ACHN (cell line): Measurements from ENCODE around the gene MYCN.
"Not testable (repeated sequence)": the region's sequence is repeated elsewhere in the genome, so short reads cannot be mapped to it uniquely, and the experiment has no call there.

ENCODE experiments used
- DNase-seq: peaks from one replicate; pipeline ENCODE4 v3.0.0-alpha.2; 2015
- in situ Hi-C: cut with HindIII; loops from 2 replicates; pipeline ENCODE4 v1.10.0; 2017; ENCODE audit warnings: low sequenced_read_pairs, low pct_ligation_motif_present, low pct_unique_long_range_greater_than_20kb

Gene MYCN

DNA sequence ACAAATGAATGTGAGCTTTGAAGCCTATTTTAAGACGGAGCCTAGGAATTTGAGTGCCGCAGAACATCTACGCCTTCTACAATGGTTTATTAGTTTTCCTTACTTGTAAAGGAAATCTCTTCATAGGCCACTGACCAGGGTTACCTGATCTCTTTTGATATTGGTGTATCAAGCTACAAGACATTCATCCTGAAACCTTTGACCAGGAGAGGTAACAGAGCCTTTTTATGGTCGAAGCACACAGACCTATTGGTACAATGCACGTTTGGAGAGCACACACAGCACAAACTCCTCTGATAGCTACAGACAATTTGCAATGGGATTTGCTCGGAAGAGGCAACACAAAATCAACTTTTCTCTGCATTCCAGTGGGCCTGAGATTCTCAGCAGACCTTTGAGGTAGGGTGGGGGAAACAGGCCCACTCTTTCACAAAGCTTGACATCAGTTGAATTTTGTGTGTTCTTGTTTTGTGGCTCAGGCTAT is 12.8 kb downstream of the MYCN start:
- in situ Hi-C loops = no loop called here
- DNase-seq = no peak

DNA sequence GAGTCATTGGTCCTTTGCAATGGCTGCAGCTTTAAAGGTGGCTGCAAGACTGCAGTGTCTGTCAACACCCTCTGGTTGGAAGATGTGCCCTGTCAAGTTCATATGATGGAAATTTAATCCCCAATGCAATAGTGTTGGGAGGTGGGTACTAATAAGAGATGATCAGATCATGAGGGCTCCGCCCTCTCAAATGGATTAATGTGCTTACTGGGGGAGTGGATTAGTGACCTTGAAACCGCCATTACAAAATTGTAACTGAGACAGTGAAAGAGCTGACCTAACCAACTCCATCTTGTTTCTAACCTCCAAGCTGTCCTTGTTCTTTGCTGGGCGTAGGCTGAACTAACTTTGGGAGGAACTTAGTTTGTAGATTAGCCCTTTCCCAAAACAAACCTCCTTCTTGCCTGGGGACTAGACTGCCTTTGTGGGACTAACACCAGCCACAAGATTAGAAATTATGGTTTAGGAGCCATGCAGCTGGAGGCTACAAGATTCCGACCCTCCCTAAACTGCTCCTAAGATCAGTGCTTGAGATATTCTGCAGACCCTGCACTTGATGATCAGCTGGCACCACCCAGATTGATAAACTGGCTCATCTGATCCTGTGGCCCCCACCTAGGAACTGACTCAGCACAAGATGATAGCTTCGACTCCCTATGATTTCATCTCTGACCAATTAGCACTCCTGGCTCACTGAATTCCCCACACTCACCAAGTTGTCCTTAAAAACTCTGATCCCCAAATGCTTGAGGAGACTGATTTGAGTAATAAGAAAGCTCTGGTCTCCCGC is 13.7 kb downstream of the MYCN start:
- no peak for DNase-seq
- in situ Hi-C loops = no loop called here

DNA sequence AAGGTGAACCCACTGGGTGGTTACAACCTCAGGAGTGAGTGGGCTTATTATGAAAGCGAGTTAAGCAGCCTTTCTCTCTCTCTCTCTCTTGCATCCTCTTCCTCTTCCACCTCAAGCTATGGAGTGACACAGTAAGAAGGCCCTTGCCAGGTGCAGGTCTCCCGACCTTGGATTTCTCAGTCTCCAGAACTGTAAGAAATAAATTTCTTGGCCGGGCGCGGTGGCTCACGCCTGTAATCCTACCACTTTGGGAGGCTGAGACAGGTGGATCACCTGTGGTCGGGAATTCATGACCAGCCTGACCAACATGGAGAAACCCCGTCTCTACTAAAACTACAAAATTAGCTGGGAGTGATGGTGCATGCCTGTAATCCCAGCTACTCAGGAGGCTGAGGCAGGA is 14.4 kb downstream of the MYCN start:
- in situ Hi-C loops = no loop called here
- no peak for DNase-seq

DNA sequence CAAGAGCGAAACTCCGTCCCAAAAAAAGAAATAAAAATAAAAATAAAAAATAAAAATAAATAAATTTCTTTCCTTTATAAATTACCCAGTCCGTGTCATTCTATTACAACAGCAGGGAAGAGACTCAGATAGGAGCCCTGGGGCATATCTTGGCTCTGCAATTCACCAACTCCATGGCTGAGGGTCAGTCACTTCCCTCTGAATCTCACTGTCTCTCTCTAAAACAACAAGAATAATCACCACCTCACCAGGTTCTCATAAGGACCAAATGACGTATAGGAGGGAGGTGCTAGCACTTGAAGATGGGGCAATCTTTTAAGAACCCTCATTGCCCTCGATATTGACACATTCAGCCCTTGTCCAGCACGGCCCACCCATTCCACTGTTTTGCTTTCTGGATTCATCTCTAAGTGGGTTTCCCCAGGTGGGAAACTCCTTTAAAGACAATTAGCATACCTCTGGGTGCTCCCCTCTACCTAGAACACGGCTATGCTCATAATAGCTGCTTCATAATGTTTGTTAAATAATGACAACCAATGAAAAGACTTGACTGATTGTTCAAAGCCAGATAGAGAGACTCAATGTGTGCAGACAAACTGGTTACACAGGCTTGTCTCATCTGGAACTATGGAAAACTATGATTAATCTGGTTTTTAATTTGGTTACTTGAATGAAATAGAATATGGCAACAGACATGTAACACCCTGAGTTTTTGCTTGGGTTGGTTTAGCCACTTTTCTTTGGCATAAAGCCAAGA is 15.1 kb downstream of the MYCN start:
- DNase-seq = no peak
- in situ Hi-C loops = no loop called here

DNA sequence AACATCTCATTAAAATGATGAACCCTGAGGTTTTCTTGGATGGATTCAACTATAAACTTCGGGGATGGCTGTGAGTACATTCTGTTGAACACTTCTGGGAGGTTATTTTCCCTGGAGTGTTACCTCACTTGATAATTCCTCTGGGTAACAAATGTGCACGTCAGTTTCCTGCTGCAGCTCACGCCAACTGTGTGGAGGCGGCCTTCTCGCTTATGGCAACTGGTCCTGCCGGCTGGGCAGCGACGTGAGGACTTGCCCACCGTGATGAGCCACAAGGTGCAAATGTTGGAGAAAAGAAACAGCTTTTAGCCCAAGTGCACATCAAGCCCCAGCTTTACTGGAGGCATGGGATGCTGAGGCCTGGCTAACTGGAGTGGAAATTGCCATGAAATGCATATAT is 15.9 kb downstream of the MYCN start:
- no peak for DNase-seq
- in situ Hi-C loops = no loop called here

DNA sequence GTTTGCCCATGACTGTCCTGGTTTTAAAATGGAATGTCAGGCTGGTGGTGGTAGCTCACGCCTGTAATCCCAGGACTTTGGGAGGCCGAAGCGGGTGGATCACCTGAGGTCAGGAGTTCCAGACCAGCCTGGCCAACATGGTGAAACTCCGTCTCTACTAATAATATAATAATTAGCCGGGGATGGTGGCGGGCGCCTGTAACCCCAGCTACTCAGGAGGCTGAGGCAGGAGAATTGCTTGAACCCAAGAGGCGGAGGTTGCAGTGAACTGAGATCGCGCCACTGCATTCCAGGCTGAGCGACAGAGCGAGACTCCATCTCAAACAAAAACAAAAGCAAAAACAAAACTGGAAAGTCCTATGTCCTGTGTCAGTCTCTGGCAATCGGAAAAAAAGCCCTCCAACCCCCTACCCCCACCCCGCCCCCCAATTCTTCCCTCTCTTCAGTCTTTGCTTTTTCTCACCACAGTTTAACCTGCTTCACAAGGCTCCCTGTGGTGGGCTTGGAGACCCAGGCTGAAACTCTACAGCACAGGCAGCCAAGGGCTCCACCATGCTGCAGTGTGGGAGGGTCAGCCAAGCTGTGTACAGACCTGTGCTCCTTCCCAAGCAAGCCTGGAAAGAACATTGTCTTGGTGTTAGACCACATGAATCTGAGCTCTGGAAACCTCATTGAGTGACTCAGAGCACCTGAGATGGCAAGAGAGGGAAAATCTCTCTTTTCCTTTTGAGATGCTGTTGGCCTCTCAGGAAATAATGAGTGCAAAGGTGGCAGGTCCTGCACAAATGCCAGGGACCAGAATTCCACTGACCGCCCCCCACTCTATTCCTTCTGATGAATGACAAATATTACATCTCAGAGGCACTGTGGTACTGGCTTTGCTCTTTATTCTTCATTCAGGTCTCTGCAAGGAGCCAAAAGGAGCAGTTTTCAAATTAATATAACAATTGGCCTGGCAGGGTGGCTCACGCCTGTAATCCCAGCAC is 16.7 kb downstream of the MYCN start:
- DNase-seq = no peak
- in situ Hi-C loops = no loop called here

DNA sequence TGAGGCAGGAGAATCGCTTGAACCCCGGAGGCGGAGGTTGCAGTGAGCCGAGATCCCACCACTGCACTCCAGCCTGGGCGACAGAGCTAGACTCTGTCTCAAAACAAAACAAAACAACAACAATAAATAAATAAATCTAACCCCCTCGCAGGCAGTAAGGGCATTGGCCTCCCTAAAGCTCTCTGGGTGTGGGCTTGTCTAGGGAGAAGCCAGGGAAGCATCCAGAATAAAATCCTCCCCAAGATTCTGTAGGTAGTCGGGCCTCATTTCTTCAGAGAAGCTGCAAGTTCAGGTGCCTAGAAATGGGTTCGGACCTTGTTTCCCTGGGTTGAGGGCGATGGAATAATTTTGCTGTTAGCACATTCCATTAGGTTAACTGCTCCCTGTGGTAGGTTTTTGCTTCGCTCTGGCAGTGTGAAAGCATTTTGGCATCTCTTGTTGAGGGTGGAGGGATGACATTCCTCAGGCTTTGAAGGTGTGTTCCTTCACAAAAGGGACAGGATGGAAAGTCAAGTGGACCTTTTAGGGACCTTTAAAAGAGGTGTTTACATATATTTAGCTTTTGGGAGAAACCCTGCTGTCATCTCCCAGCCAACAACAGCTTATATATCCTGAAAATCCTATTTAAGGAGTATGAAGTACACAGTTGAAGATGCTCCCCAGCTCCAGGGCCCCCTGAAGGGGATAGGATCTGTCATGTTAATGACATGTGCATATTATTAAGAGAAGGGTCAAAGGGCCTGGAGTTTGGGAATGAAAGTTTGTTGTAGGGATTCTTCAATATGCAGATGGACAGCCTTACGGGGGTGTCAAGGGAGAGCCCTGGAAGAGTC is 17.7 kb downstream of the MYCN start:
- in situ Hi-C loops = no loop called here
- no peak for DNase-seq

DNA sequence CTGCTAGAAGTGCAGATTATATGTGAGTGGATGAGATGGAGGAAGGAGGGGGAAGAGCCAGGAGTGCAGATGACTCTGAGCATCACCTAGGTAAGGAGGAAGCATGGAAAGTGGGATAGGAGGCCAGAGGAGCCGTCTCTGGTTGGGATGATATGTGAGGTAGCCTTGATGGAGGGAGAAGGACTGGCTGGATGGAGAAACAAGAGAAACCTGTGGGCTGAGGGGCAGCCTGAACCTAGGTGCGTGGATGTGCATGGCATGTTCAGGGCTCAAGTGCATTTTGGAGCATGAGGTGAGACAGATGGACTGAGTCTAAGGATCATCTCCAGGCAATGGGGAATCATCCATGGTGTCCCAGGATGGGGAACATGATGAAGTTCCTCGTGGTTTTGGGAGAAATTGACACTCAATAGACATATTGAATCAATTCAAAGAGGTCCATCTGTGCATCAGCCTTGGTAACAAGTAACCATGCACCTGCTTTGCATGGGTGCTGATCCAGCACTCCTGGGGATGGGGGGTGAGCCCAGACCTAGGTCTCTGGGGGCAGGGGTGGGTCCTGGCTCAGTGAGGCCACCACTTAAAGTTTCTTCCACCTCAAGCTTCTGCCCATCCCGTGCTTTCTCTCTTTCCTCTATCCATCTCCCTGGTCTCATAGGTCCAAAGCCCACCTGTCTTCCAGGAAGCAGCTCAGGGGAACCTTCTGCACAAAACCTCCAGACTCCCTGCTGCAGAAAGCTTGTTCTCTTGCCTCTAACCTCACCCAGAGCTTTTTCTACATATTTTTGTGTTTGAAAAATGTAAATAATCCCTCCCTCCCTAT is 19.2 kb downstream of the MYCN start:
- in situ Hi-C loops = no loop called here
- no peak for DNase-seq

DNA sequence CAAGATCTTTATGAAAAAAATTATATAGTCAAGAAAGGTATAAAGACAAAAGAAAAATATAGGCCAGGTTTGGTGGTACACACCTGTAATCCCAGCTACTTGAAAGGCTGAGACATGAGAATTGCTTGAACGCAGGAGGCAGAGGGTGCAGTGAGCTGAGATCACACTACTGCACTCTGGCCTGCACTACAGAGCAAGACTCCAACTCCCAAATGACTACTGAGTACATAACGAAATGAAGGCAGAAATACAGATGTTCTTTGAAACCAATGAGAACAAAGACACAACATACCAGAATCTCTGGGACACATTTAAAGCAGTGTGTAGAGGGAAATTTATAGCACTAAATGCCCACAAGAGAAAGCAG is 19.8 kb downstream of the MYCN start:
- in situ Hi-C loops, DNase-seq: not testable (repeated sequence)

DNA sequence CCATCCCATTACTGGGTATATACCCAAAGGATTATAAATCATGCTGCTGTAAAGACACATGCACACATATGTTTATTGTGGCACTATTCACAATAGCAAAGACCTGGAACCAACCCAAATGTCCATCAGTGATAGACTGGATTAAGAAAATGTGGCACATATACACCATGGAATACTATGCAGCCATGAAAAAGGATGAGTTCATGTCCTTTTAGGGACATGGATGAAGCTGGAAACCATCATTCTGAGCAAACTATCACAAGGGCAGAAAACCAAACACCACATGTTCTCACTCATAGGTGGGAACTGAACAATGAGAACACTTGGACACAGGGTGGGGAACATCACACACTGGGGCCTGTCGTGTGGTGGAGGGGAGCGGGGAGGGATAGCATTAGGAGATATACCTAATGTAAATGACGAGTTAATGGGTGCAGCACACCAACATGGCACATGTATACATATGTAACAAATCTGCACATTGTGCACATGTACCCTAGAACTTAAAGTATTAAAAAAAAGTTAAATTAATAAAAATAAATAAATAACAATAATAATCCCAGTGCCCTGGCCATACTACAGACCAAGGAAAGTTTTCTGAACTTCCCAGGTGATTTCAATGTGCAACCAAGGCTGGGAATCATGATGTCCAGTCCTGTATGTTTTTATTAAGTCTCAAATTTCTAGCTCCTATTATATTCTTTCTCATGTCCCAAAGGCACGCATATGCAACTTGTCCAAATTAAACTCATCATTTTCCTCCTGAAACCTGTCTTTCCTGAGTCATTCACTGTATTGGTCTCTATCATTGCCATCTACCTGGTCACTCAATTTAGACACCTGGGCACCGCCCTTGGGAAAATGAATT is 23.0 kb downstream of the MYCN start:
- DNase-seq, in situ Hi-C loops: not testable (repeated sequence)

DNA sequence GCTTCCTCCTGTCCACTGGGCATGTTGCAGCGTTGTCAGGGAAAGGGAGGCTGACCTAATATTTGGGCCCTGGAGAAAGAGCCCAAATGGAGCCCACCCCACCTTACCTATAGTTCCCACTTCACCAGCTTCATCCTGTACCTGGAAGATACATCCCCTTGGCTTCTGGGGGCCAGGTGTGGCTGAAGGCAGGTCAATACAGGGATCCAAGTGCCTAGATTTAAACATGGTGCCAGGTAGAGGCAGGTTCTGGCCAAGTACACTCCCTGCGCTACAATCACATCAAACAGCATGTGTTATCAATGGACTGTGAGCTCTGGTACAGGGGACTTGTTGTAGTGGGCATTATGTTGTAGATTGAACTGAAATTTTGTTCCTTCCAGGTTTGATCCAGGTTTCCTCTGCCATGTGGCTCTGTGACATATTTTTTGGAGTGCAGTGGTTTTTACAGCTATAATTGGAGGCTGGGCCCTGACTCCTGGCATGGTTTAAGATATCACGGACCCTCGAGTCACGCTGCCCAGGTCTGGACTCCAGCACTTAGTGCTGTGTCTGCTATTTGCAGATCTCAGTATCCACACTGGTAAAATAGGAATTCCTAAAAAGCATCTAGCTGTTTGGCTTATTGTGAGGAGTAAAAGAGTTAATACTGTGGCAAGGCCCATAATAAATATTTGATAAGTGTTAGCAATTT is 23.8 kb downstream of the MYCN start:
- no peak for DNase-seq
- in situ Hi-C loops = no loop called here

DNA sequence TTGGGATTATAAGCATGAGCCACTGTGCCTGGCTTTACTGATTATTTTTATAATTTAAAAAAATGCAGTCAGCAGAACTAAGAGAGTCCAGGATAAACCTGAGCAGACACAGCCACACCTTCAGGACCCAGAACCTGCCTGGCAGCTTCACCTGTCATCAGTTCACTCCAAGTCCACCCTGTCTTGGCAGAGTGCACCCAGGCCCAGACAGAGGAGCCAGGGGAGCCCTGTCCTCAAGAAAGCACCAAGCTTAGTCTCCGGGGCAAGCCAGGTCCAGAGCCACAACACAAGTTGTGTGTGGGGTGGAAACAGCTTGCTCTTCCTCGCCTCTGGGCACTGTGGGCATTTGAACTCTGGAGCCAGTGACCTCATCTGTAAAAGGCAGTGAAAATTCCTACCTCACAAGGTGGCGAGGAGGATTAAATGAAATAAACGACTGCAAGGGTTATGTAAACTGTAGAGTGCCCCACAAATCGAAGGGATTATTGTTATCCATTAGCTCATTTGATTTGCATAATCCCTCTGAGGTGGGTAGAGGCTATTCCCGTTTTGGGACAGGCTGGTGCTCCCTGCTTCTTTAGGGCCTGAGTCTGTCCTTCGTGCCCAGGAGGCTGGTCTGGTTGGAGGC is 24.7 kb downstream of the MYCN start:
- DNase-seq = no peak
- in situ Hi-C loops = no loop called here

DNA sequence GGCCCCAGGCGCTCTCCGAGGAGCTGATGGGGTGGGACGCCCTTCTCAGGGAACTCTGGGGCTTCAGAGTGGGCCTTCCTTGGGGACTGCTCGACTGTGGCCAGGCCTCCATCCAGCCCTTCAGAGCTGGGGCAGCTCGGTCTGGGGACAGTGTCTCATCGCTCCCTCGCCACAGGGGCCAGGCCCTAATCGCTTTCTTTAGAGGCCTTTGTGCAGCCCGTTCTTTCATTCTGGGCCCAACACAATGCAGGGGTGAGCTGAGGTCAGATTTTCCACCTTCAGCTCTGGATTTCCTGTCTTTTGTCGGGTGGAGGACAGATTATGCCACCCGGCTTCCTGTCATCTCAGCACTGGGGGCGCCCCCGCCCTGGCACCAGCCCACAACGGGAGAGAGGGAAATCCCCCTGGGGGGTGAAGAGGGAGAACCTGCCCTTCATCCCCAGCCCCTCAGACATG is 25.2 kb downstream of the MYCN start:
- no peak for DNase-seq
- in situ Hi-C loops = no loop called here

DNA sequence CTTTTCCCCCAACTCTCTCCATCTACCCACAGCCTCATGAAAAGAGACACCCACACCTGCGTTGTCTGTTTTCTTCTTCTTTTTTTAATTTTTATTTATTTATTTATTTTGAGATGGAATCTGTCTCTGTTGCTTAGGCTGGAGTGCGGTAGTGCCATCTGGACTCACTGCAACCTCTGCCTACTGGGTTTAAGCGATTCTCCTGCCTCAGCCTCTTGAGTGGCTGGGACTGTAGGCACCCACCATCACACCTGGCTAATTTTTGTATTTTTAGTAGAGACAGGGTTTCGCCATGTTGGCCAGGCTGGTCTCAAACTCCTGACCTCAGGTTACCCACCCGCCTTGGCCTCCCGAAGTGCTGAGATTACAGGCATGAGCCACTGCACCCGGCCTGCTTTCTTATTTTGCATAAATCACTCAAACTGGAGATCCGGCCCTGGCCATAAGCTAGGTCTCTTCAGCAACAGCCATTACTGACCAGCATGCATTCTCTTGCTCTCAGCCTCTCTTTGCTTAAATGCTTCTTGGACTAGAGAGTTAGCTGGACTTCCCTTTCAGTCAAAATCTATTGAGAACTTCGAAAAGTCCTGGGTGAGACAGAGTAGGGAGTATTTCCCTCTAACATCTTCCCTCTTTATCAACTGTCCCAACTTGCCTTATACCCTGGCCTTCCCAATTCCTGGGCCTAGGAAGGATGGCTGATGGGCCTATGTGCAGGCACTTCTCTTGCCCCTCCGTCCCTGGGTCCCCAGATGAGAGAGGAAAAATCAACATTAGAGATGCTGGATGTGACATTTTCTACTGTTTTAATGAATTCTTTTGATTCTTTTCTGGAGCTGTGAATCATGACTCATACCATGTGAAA is 27.3 kb downstream of the MYCN start:
- DNase-seq = no peak
- in situ Hi-C loops = no loop called here
